PC-9 (cell line): ENCODE results near the gene NRG4. TPM values are rescaled to one million over a fixed set of nuclear protein-coding genes. Genes with fewer than 3 reads are reported as not detected.

Experiments used
- BruUV-seq: library from RNA; stranded (reverse); fragments of 400-500 nt; replicated peaks from 2 replicates; lab custom pipeline; 2021; lab: Mats Ljungman, UMichigan
- CTCF ChIA-PET: fragments of 300-600 bp; sonication (Branson Sonifier 250); formaldehyde crosslinking; loops from one replicate; lab custom pipeline; 2022; ENCODE audit warnings: antibody characterized with exemption; lab: Charles Lee
- POLR2A ChIA-PET: fragments of 300-600 bp; sonication (Branson Sonifier 250); formaldehyde crosslinking; loops from one replicate; lab custom pipeline; 2022; ENCODE audit warnings: antibody characterized with exemption; ENCODE audit not compliant: unreplicated experiment; lab: Charles Lee
- DNase-seq, 2 experiments: peaks; one replicate each; pipeline versions ENCODE4 v3.0.0 to v3.0.0-alpha.2; 2015 to 2022; ENCODE audit warnings: mixed read lengths in 1 of 2
- H2AFZ ChIP-seq: fragments of 200-600 bp; sonication (generic); 2 replicates; pipeline ENCODE4 v1.8.1; 2017; ENCODE audit warnings: antibody characterized with exemption
- H3F3A ChIP-seq: fragments of 200-600 bp; sonication (generic); 2 replicates; pipeline ENCODE4 v1.8.1; 2017; ENCODE audit warnings: antibody characterized with exemption, mild to moderate bottlenecking, low read depth; ENCODE audit not compliant: insufficient read depth
- H3K27ac ChIP-seq: fragments of 200-600 bp; sonication (generic); 2 replicates; pipeline ENCODE4 v1.6.1; 2016; ENCODE audit warnings: mixed run types
- H3K27me3 ChIP-seq: fragments of 200-600 bp; sonication (generic); 2 replicates; pipeline ENCODE4 v1.6.1; 2016; ENCODE audit warnings: low read depth, mixed run types; ENCODE audit not compliant: insufficient read depth
- H3K36me3 ChIP-seq: fragments of 200-600 bp; sonication (generic); 2 replicates; pipeline ENCODE4 v1.6.1; 2016; ENCODE audit warnings: low read depth, mixed run types
- H3K4me1 ChIP-seq: fragments of 200-600 bp; sonication (generic); replicated peaks from 2 replicates; pipeline ENCODE4 v1.6.1; 2016; ENCODE audit warnings: mixed run types; ENCODE audit not compliant: insufficient read depth
- H3K4me2 ChIP-seq: fragments of 200-600 bp; sonication (generic); 2 replicates; pipeline ENCODE4 v1.6.1; 2017; ENCODE audit warnings: mixed run types
- H3K4me3 ChIP-seq: fragments of 200-600 bp; sonication (generic); 2 replicates; pipeline ENCODE4 v1.6.1; 2016; ENCODE audit warnings: mixed run types
- H3K79me2 ChIP-seq: fragments of 200-600 bp; sonication (generic); 2 replicates; pipeline ENCODE4 v1.6.1; 2017; ENCODE audit warnings: low read depth, mixed run types
- H3K9me2 ChIP-seq: fragments of 200-600 bp; sonication (generic); 2 replicates; pipeline ENCODE4 v1.8.1; 2017; ENCODE audit warnings: mild to moderate bottlenecking; ENCODE audit not compliant: insufficient read depth
- H3K9me3 ChIP-seq: fragments of 200-600 bp; sonication (generic); 2 replicates; pipeline ENCODE4 v1.8.1; 2016; ENCODE audit warnings: low read depth; ENCODE audit not compliant: insufficient read depth
- H4K20me1 ChIP-seq: fragments of 200-600 bp; sonication (generic); 2 replicates; pipeline ENCODE4 v1.8.1; 2017; ENCODE audit not compliant: insufficient read depth
- CTCF ChIP-seq: fragments of 200-600 bp; sonication (generic); conservative IDR thresholded peaks from 2 replicates; pipeline ENCODE4 v1.6.1; 2017; ENCODE audit warnings: mixed run types, antibody characterized with exemption, mild to moderate bottlenecking, moderate library complexity
- EZH2 ChIP-seq: fragments of 200-600 bp; sonication (generic); IDR thresholded peaks from 2 replicates; pipeline ENCODE4 v1.8.0; 2017; ENCODE audit warnings: antibody characterized with exemption, low read depth
- intact Hi-C: fragments of 100-400 bp; cut with micrococcal nuclease; formaldehyde crosslinking; loops from one replicate; pipeline ENCODE4 v1.10.0; 2022; ENCODE audit not compliant: unreplicated experiment
- total RNA-seq: library from RNA; stranded (reverse); gene quantifications from 2 replicates; pipeline ENCODE4 v1.2.3, GENCODE V29; 2021

Gene NRG4
- total RNA-seq, 1 experiment from 2014 or later = 11.3 TPM

- peak overlapping the region; percentile 22 for H3K4me2 ChIP-seq
- no peaks in the 10 kb centered on the region for H3K36me3 ChIP-seq
- no peaks in the 10 kb centered on the region for H3K79me2 ChIP-seq
- no peaks in the 10 kb centered on the region for H3K9me2 ChIP-seq
- TF ChIP-seq EZH2 = no peak
- no peak for TF ChIP-seq CTCF
- CTCF ChIA-PET = no interaction called here
- peak overlapping the region; percentile 27; the same call in 1 of the 2 replicates for H3K27ac ChIP-seq
- BruUV-seq = no TSS peak
- H3K4me1 ChIP-seq = peaks cover 16% of the 10 kb centered on the region
- H3F3A ChIP-seq = peaks cover 11% of the 10 kb centered on the region; the same call in 1 of the 2 replicates
- H4K20me1 ChIP-seq = no peaks in the 10 kb centered on the region
- DNase-seq = peak in 1 of 2 experiments; percentile 77
- peak overlapping the region; percentile 25; the same call in 1 of the 2 replicates for H2AFZ ChIP-seq
- intact Hi-C loops = no loop called here
- H3K4me3 ChIP-seq = no peak overlapping the region
- POLR2A ChIA-PET = no interaction called here
- no peaks in the 10 kb centered on the region for H3K27me3 ChIP-seq
- no peaks in the 10 kb centered on the region for H3K9me3 ChIP-seq
Observed at GRCh38 chr15:75966073-75966472, 46.2 kb downstream of the NRG4 start.

- no peaks in the 10 kb centered on the region for H3K79me2 ChIP-seq
- DNase-seq = no peak
- CTCF ChIA-PET = no interaction called here
- no peaks in the 10 kb centered on the region for H3K9me2 ChIP-seq
- H4K20me1 ChIP-seq = no peaks in the 10 kb centered on the region
- POLR2A ChIA-PET = interaction anchor here (0.7 kb wide), 1 partner anchor 75 kb away, joined by 8 read pairs; no protein-coding TSS in a partner anchor
- H3K27me3 ChIP-seq = no peaks in the 10 kb centered on the region
- intact Hi-C loops = no loop called here
- no peak overlapping the region for H3K4me3 ChIP-seq
- H3K9me3 ChIP-seq = no peaks in the 10 kb centered on the region
- H3K4me2 ChIP-seq = no peak overlapping the region
- H2AFZ ChIP-seq = no peak overlapping the region
- H3F3A ChIP-seq = peaks cover 8% of the 10 kb centered on the region; the same call in 1 of the 2 replicates
- H3K36me3 ChIP-seq = no peaks in the 10 kb centered on the region
- H3K27ac ChIP-seq = no peak overlapping the region
- no TSS peak for BruUV-seq
- H3K4me1 ChIP-seq = peaks cover 11% of the 10 kb centered on the region
- TF ChIP-seq CTCF (no peak), EZH2 (no peak)
Observed at GRCh38 chr15:75961331-75961730, 50.9 kb downstream of the NRG4 start.

GRCh38 chr15:75955720-75956119 is 56.5 kb downstream of the NRG4 start:
- POLR2A ChIA-PET = no interaction called here
- intact Hi-C loops = no loop called here
- no peaks in the 10 kb centered on the region for H3K27me3 ChIP-seq
- TF ChIP-seq CTCF (no peak), EZH2 (no peak)
- no peaks in the 10 kb centered on the region for H3K36me3 ChIP-seq
- no peaks in the 10 kb centered on the region for H3F3A ChIP-seq
- H3K9me2 ChIP-seq = no peaks in the 10 kb centered on the region
- no TSS peak for BruUV-seq
- H3K4me2 ChIP-seq = no peak overlapping the region
- DNase-seq = no peak
- H3K9me3 ChIP-seq = no peaks in the 10 kb centered on the region
- no peak overlapping the region for H2AFZ ChIP-seq
- H3K4me1 ChIP-seq = no peaks in the 10 kb centered on the region
- H3K4me3 ChIP-seq = no peak overlapping the region
- no peak overlapping the region for H3K27ac ChIP-seq
- CTCF ChIA-PET = interaction anchor here (0.6 kb wide), 1 partner anchor 11 kb away, joined by 7 read pairs; no protein-coding TSS in a partner anchor
- no peaks in the 10 kb centered on the region for H3K79me2 ChIP-seq
- no peaks in the 10 kb centered on the region for H4K20me1 ChIP-seq
